Activated CD8-positive, alpha-beta T cell treated with anti-CD3 and anti-CD28 coated beads, Interleukin-2, amount 10 ng/mL, durations not matched to agents 7 days and 5 days (primary cell): Measurements from ENCODE around the gene SLC2A11. TPM values are rescaled to one million over a fixed set of nuclear protein-coding genes. Genes with fewer than 3 reads are reported as not detected.
A peak's percentile ranks its signal among the peaks of the same experiment; 100 is the strongest.

Experiments used
- ATAC-seq: fragments of 150-1000 bp; cut with Tn5 transposase; one replicate; pipeline ENCODE4 v1.10.0; 2021; ENCODE audit warnings: moderate library complexity
- CTCF ChIA-PET: fragments of 350-600 bp; sonication (Branson Sonifier 250); formaldehyde crosslinking; loops from one replicate; lab custom pipeline; 2021; ENCODE audit warnings: antibody characterized with exemption; lab: Charles Lee
- POLR2A ChIA-PET: fragments of 350-600 bp; sonication (Branson Sonifier 250); formaldehyde crosslinking; loops from one replicate; lab custom pipeline; 2021; ENCODE audit warnings: antibody characterized with exemption; lab: Charles Lee
- DNase-seq: peaks from one replicate; pipeline ENCODE4 v3.0.0-alpha.2; 2020
- H3K27ac Mint-ChIP-seq: one replicate; pipeline ENCODE4 v1.8.0; 2021; ENCODE audit warnings: mild to moderate bottlenecking, mixed read lengths
- H3K27me3 Mint-ChIP-seq: one replicate; pipeline ENCODE4 v1.8.0; 2021; ENCODE audit warnings: low read depth, mixed read lengths
- H3K36me3 Mint-ChIP-seq: one replicate; pipeline ENCODE4 v1.8.0; 2021; ENCODE audit warnings: low read depth, mixed read lengths
- H3K4me1 Mint-ChIP-seq: one replicate; pipeline ENCODE4 v1.8.0; 2021; ENCODE audit warnings: low read depth, mixed read lengths
- H3K4me3 Mint-ChIP-seq: one replicate; pipeline ENCODE4 v1.8.0; 2021; ENCODE audit warnings: mild to moderate bottlenecking, mixed read lengths
- H3K9me3 Mint-ChIP-seq: one replicate; pipeline ENCODE4 v1.8.0; 2022; ENCODE audit warnings: mixed read lengths; ENCODE audit not compliant: insufficient read depth
- total RNA-seq, 2 experiments: library from RNA; stranded (reverse); gene quantifications; one replicate each; pipeline ENCODE4 v1.2.3, GENCODE V29; 2021

The SLC2A11 gene
- total RNA-seq, 2 experiments from 2014 or later = 6.7 to 7.9 TPM

- ATAC-seq (no peak), DNase-seq (no peak)
- peaks cover 9% of the 10 kb centered on the region for H3K36me3 Mint-ChIP-seq
- peaks cover 10% of the 10 kb centered on the region for H3K27me3 Mint-ChIP-seq
- H3K4me1 Mint-ChIP-seq = peaks cover 46% of the 10 kb centered on the region
- ChIA-PET CTCF (no interaction called here), POLR2A (interaction anchor here (0.7 kb wide), 1 partner anchor 238 kb away, joined by 3 read pairs; no protein-coding TSS in a partner anchor)
- no peak overlapping the region for H3K4me3 Mint-ChIP-seq
- no peaks in the 10 kb centered on the region for H3K9me3 Mint-ChIP-seq
- H3K27ac Mint-ChIP-seq = peak overlapping the region; percentile 30
Measured at GRCh38 chr22:23841736-23842445, 15.8 kb upstream of the SLC2A11 start.

GRCh38 chr22:23842599-23842998, 15.1 kb upstream of the SLC2A11 start:
- CTCF ChIA-PET = no interaction called here
- POLR2A ChIA-PET = no interaction called here

GRCh38 chr22:23844739-23845202, 12.9 kb upstream of the SLC2A11 start:
- CTCF ChIA-PET = interaction anchor here (1.7 to 3.5 kb wide), 3 partner anchors 12 to 76 kb away, joined by 4 to 17 read pairs (median 13); partner anchors contain the start of gene SLC2A11
- H3K27ac Mint-ChIP-seq = peak overlapping the region; percentile 23

More at GRCh38 chr22:23842599-23842998, 15.1 kb upstream of the SLC2A11 start:
- H3K9me3 Mint-ChIP-seq = no peaks in the 10 kb centered on the region
- no peak overlapping the region for H3K27ac Mint-ChIP-seq
- DNase-seq (no peak), ATAC-seq (no peak)
- no peak overlapping the region for H3K4me3 Mint-ChIP-seq
- H3K4me1 Mint-ChIP-seq = peaks cover 42% of the 10 kb centered on the region
- H3K27me3 Mint-ChIP-seq = peaks cover 10% of the 10 kb centered on the region
- H3K36me3 Mint-ChIP-seq = peaks cover 7% of the 10 kb centered on the region

GRCh38 chr22:23845265-23846080, 12.2 kb upstream of the SLC2A11 start:
- CTCF ChIA-PET = interaction anchor here (1.2 to 3.5 kb wide), 6 partner anchors 12 to 300 kb away, joined by 3 to 17 read pairs (median 4); partner anchors contain the start of gene SLC2A11
- no peak overlapping the region for H3K27ac Mint-ChIP-seq
- no peak for DNase-seq
- no peaks in the 10 kb centered on the region for H3K36me3 Mint-ChIP-seq
- no peak overlapping the region for H3K4me3 Mint-ChIP-seq
- H3K9me3 Mint-ChIP-seq = no peaks in the 10 kb centered on the region
- H3K4me1 Mint-ChIP-seq = peaks cover 27% of the 10 kb centered on the region
- ATAC-seq = no peak
- POLR2A ChIA-PET = interaction anchor here (0.7 to 2.5 kb wide), 3 partner anchors 9 to 78 kb away, joined by 3 to 12 read pairs (median 4); partner anchors contain the start of gene SLC2A11
- peaks cover 14% of the 10 kb centered on the region for H3K27me3 Mint-ChIP-seq

More at GRCh38 chr22:23844739-23845202, 12.9 kb upstream of the SLC2A11 start:
- H3K27me3 Mint-ChIP-seq = peaks cover 10% of the 10 kb centered on the region
- ATAC-seq = no peak
- no peaks in the 10 kb centered on the region for H3K36me3 Mint-ChIP-seq
- DNase-seq = no peak
- POLR2A ChIA-PET = interaction anchor here (0.7 to 2.5 kb wide), 2 partner anchors 13 to 78 kb away, joined by 3 to 12 read pairs; partner anchors contain the start of gene SLC2A11
- peaks cover 28% of the 10 kb centered on the region for H3K4me1 Mint-ChIP-seq
- H3K4me3 Mint-ChIP-seq = no peak overlapping the region
- no peaks in the 10 kb centered on the region for H3K9me3 Mint-ChIP-seq

GRCh38 chr22:23846081-23846469, 11.6 kb upstream of the SLC2A11 start:
- ATAC-seq = no peak
- Mint-ChIP-seq H3K9me3 (no peaks in the 10 kb centered on the region), H3K27ac (no peak overlapping the region), H3K27me3 (peaks cover 13% of the 10 kb centered on the region), H3K36me3 (no peaks in the 10 kb centered on the region), H3K4me3 (no peak overlapping the region), H3K4me1 (peaks cover 27% of the 10 kb centered on the region)
- ChIA-PET POLR2A (interaction anchor here (1.1 to 2.5 kb wide), 3 partner anchors 10 to 78 kb away, joined by 3 to 12 read pairs (median 4); partner anchors contain the start of genes CHCHD10 and SLC2A11), CTCF (interaction anchor here (1.2 to 3.5 kb wide), 5 partner anchors 11 to 301 kb away, joined by 3 to 17 read pairs (median 3); partner anchors contain the start of gene SLC2A11)
- DNase-seq = no peak

- no peak overlapping the region for H3K4me3 Mint-ChIP-seq
- ATAC-seq = no peak
- no peak overlapping the region for H3K27ac Mint-ChIP-seq
- POLR2A ChIA-PET = interaction anchor here (1.1 kb wide), 1 partner anchor 80 kb away, joined by 3 read pairs; the partner anchor contains the start of gene CHCHD10
- no peaks in the 10 kb centered on the region for H3K36me3 Mint-ChIP-seq
- no peak for DNase-seq
- CTCF ChIA-PET = interaction anchor here (1.2 to 3.5 kb wide), 3 partner anchors 11 to 76 kb away, joined by 3 to 42 read pairs (median 13); partner anchors contain the start of gene SLC2A11
- no peaks in the 10 kb centered on the region for H3K9me3 Mint-ChIP-seq
- peaks cover 27% of the 10 kb centered on the region for H3K4me1 Mint-ChIP-seq
- peaks cover 13% of the 10 kb centered on the region for H3K27me3 Mint-ChIP-seq
Measured at GRCh38 chr22:23847310-23847920, 10.3 kb upstream of the SLC2A11 start.

- H3K4me1 Mint-ChIP-seq = peaks cover 27% of the 10 kb centered on the region
- CTCF ChIA-PET = interaction anchor here (1.1 to 3.3 kb wide), 5 partner anchors 10 to 208 kb away, joined by 3 to 42 read pairs (median 15); partner anchors contain the start of gene SLC2A11
- H3K4me3 Mint-ChIP-seq = no peak overlapping the region
- no peaks in the 10 kb centered on the region for H3K36me3 Mint-ChIP-seq
- POLR2A ChIA-PET = no interaction called here
- H3K9me3 Mint-ChIP-seq = no peaks in the 10 kb centered on the region
- H3K27me3 Mint-ChIP-seq = peaks cover 14% of the 10 kb centered on the region
- DNase-seq (no peak), ATAC-seq (no peak)
- H3K27ac Mint-ChIP-seq = no peak overlapping the region
Measured at GRCh38 chr22:23847991-23848864, 9.4 kb upstream of the SLC2A11 start.

GRCh38 chr22:23849009-23850006, 8.4 kb upstream of the SLC2A11 start:
- Mint-ChIP-seq H3K36me3 (no peaks in the 10 kb centered on the region), H3K27me3 (peaks cover 14% of the 10 kb centered on the region), H3K4me1 (peaks cover 27% of the 10 kb centered on the region), H3K9me3 (no peaks in the 10 kb centered on the region), H3K4me3 (no peak overlapping the region), H3K27ac (no peak overlapping the region)
- ChIA-PET CTCF (interaction anchor here (0.6 to 3.3 kb wide), 33 partner anchors 9 to 437 kb away, joined by 3 to 42 read pairs (median 4); partner anchors contain the start of genes CHCHD10, DERL3, MIF and MMP11), POLR2A (interaction anchor here (0.7 kb wide), 2 partner anchors 82 to 665 kb away, joined by 3 read pairs; no protein-coding TSS in a partner anchor)
- DNase-seq (peak; percentile 89), ATAC-seq (peak; percentile 88)

- no peak for ATAC-seq
- Mint-ChIP-seq H3K9me3 (no peaks in the 10 kb centered on the region), H3K36me3 (no peaks in the 10 kb centered on the region), H3K27me3 (peaks cover 14% of the 10 kb centered on the region), H3K4me3 (no peak overlapping the region), H3K27ac (no peak overlapping the region), H3K4me1 (peaks cover 20% of the 10 kb centered on the region)
- CTCF ChIA-PET = interaction anchor here (0.6 to 3.3 kb wide), 32 partner anchors 8 to 438 kb away, joined by 3 to 42 read pairs (median 4); partner anchors contain the start of genes CHCHD10, DERL3, MIF and MMP11
- DNase-seq = no peak
- POLR2A ChIA-PET = interaction anchor here (0.7 kb wide), 1 partner anchor 664 kb away, joined by 3 read pairs; no protein-coding TSS in a partner anchor
Measured at GRCh38 chr22:23850136-23850611, 7.5 kb upstream of the SLC2A11 start.
